ENCODE results near the gene BSCL2. TPM values are rescaled to one million over a fixed set of nuclear protein-coding genes. Genes with fewer than 3 reads are reported as not detected.

BSCL2 gene
- total and polyA plus RNA-seq, 4 donors, result 30.7 to 190 (median 93.0) TPM

GRCh38 chr11:62669420-62670161 lies 37.6 kb downstream of the BSCL2 start:
- peak overlapping the region in 1 of 2 donors; percentile 8 for H3K27ac ChIP-seq (ENCODE audit: low read depth in 1 of 2, low read length in 1 of 2)
- WGBS, 2 donors, result 79 to 89% methylated on average over 4 of the region's 4 CpGs
- TF ChIP-seq, protein P1, sequence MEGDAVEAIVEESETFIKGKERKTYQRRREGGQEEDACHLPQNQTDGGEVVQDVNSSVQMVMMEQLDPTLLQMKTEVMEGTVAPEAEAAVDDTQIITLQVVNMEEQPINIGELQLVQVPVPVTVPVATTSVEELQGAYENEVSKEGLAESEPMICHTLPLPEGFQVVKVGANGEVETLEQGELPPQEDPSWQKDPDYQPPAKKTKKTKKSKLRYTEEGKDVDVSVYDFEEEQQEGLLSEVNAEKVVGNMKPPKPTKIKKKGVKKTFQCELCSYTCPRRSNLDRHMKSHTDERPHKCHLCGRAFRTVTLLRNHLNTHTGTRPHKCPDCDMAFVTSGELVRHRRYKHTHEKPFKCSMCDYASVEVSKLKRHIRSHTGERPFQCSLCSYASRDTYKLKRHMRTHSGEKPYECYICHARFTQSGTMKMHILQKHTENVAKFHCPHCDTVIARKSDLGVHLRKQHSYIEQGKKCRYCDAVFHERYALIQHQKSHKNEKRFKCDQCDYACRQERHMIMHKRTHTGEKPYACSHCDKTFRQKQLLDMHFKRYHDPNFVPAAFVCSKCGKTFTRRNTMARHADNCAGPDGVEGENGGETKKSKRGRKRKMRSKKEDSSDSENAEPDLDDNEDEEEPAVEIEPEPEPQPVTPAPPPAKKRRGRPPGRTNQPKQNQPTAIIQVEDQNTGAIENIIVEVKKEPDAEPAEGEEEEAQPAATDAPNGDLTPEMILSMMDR (IDR thresholded peaks at IDR 0.05; ENCODE audit: control extremely low read depth, extremely low read depth), result no peak
- ATAC-seq (ENCODE audit: insufficient read depth, low FRiP score), result no peak
- DNase-seq, result no peak
- H3K4me1 ChIP-seq (ENCODE audit: control insufficient read depth in 5 of 5, insufficient read depth in 5 of 5, low read length in 5 of 5), result peaks cover 15 to 21% (median 18%) of the 10 kb centered on the region in 5 donors
- peak overlapping the region; percentile 3 to 11 for H3K9ac ChIP-seq (ENCODE audit: insufficient read depth in 1 of 2, low read length in 2 of 2)
- H3K36me3 ChIP-seq (ENCODE audit: control insufficient read depth in 4 of 4, insufficient read depth in 4 of 4, low read length in 4 of 4), result peaks cover 0 to 17% (median 15%) of the 10 kb centered on the region in 4 donors
- no peaks in the 10 kb centered on the region for H3K9me3 ChIP-seq (ENCODE audit: control insufficient read depth in 4 of 4, insufficient read depth in 3 of 4, low read length in 3 of 4)
- no peaks in the 10 kb centered on the region for H3K27me3 ChIP-seq (ENCODE audit: control insufficient read depth in 3 of 3, insufficient read depth in 3 of 3, low read length in 2 of 3)
- H3K4me3 ChIP-seq, result no peak overlapping the region

DNA sequence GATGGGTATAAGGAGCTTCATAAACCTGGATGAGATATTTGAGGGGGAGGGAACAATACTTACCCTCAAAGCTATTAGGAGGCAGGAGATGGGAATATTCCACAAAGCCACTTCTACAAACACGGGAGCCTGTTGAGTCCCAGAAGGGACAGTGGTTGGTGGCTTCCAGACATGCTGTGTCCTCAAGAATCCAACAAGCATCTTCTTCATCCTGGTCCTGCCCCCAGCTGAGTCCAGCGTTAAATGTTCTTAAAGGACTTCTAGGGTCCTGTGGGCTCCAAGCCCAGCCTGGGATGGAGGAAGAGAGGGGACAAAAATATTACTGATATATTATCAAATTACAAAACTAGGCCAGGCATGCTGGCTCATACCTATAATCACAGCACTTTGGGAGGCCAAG lies 39.8 kb downstream of the BSCL2 start:
- no peak overlapping the region for H3K9ac ChIP-seq (ENCODE audit: insufficient read depth in 1 of 2, low read length in 2 of 2)
- peaks cover 3 to 18% (median 16%) of the 10 kb centered on the region in 4 donors for H3K36me3 ChIP-seq (ENCODE audit: control insufficient read depth in 4 of 4, insufficient read depth in 4 of 4, low read length in 4 of 4)
- DNase-seq, result no peak
- no peak for ATAC-seq (ENCODE audit: insufficient read depth, low FRiP score)
- H3K27ac ChIP-seq (ENCODE audit: low read depth in 1 of 2, low read length in 1 of 2), result no peak overlapping the region
- 89 to 91% methylated on average over 2 of the region's 2 CpGs for WGBS, 2 donors
- no peaks in the 10 kb centered on the region for H3K9me3 ChIP-seq (ENCODE audit: control insufficient read depth in 4 of 4, insufficient read depth in 3 of 4, low read length in 3 of 4)
- no peaks in the 10 kb centered on the region for H3K27me3 ChIP-seq (ENCODE audit: control insufficient read depth in 3 of 3, insufficient read depth in 3 of 3, low read length in 2 of 3)
- H3K4me3 ChIP-seq, result no peak overlapping the region
- H3K4me1 ChIP-seq (ENCODE audit: control insufficient read depth in 5 of 5, insufficient read depth in 5 of 5, low read length in 5 of 5), result peaks cover 13 to 21% (median 15%) of the 10 kb centered on the region in 5 donors
- TF ChIP-seq, protein P1 (IDR thresholded peaks at IDR 0.05; ENCODE audit: control extremely low read depth, extremely low read depth), result no peak

GRCh38 chr11:62666259-62666926 lies 40.8 kb downstream of the BSCL2 start:
- ATAC-seq (ENCODE audit: insufficient read depth, low FRiP score), result no peak
- H3K4me1 ChIP-seq (ENCODE audit: control insufficient read depth in 5 of 5, insufficient read depth in 5 of 5, low read length in 5 of 5), result peaks cover 12 to 21% (median 15%) of the 10 kb centered on the region in 5 donors
- TF ChIP-seq, protein P1 (IDR thresholded peaks at IDR 0.05; ENCODE audit: control extremely low read depth, extremely low read depth), result no peak
- 58 to 73% methylated on average over 16 of the region's 16 CpGs for WGBS, 2 donors
- no peak for DNase-seq
- H3K27me3 ChIP-seq (ENCODE audit: control insufficient read depth in 3 of 3, insufficient read depth in 3 of 3, low read length in 2 of 3), result no peaks in the 10 kb centered on the region
- peak overlapping the region; percentile 79 to 86 for H3K27ac ChIP-seq (ENCODE audit: low read depth in 1 of 2, low read length in 1 of 2)
- H3K36me3 ChIP-seq (ENCODE audit: control insufficient read depth in 4 of 4, insufficient read depth in 4 of 4, low read length in 4 of 4), result peaks cover 7 to 21% (median 18%) of the 10 kb centered on the region in 4 donors
- H3K9ac ChIP-seq (ENCODE audit: insufficient read depth in 1 of 2, low read length in 2 of 2), result peak overlapping the region; percentile 48 to 82
- H3K9me3 ChIP-seq (ENCODE audit: control insufficient read depth in 4 of 4, insufficient read depth in 3 of 4, low read length in 3 of 4), result no peaks in the 10 kb centered on the region
- H3K4me3 ChIP-seq, result peak overlapping the region; percentile 79
